CD4-positive, alpha-beta T cell treated with Interleukin-1 beta for 1 hour (primary cell): Measurements from ENCODE around the gene DPT.

ENCODE experiments used
- DNase-seq, 2 donors: peaks; one replicate each; pipeline ENCODE4 v3.0.0-alpha.2; 2020 to 2022

Gene DPT

DNA sequence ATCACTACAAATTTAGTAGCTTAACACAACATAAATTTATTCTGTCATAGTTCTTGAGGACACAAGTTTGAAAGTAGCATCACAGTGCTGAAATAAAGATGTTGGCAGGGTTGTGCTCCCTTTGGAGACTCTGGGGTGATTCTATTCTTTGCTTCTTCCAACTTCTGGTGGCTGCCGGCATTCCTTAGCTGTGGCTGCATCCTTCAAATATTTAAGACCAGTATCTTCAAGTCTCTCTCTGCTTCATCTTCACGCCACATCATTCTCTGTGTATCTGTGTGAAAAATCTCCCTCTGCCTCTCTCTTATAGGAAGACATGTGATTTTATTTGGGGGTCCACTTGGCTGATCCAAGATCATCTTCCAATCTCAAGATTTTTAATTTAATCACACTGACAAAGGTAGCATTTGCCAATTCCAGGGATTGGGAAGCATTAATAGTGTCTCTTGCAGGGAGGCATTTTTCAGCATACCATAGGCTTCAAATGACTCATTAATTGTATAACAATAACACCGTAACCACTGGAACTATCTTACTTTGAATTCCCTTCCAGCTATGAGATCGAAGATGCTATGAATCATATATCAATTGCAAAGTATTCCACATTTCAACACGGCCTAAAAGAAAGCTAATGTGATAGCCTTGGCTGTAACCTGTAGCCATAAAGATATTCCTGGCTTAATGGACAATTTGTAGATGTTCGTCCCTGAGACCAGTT lies 74.6 kb downstream of the DPT start:
- DNase-seq, result no peak

DNA sequence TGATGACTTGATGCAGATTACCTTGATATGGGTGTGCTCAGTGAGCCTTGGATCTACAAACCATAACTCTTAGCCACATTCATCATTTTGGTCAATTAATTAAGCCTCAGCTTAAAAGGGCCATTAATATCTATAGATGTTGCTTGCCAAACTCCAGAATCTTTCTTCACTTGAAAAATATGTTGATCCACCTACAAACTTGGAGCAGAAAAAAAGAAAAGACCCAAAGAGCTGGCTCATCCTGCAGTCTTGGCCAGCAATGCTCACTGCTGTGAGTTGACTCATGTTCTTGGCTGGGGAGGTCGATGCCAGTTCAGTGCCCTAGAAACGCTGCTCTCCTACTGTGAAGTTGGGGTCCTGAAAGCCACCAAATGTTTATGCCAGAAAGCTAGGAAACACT lies 75.4 kb downstream of the DPT start:
- no peak for DNase-seq

DNA sequence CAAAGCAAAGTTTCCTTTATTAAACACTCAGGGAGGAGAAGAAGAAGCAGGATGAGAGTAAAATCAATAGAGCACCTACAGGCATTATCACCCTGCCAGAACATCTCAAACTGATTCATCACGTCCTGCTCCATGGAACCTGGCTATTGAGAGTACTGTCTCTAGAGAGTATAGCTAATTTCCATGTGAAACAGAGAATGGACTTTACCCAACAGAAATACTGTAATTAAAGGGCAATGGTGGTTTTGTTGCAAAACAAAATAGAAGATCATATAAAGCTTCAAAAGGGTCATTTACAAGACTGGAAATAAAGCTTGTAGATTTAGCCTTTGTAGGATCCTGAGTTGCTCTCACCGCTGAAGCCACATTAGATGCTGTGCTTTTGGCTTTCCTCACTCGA lies 83.3 kb downstream of the DPT start:
- DNase-seq, result no peak
